Thymus (tissue), 11 donors: ENCODE results near the gene EVI5L. TPM values are rescaled to one million over a fixed set of nuclear protein-coding genes. Genes with fewer than 3 reads are reported as not detected.
A peak's percentile ranks its signal among the peaks of the same experiment; 100 is the strongest.
"Not testable (repeated sequence)": the region's sequence is repeated elsewhere in the genome, so short reads cannot be mapped to it uniquely, and the experiment has no call there.

Experiments used
- DNase-seq, 9 donors: peaks; one replicate each; pipeline ENCODE4 v3.0.0-alpha.2; 2013; ENCODE audit warnings: low spot score in 9 of 9, low read depth in 6 of 9, missing footprints in 1 of 9
- H3K27ac ChIP-seq, 2 donors: one replicate each; pipeline ENCODE4 v1.5.1; 2013; ENCODE audit warnings: control low read depth in 1 of 2, low read depth in 1 of 2, low read length in 1 of 2, mild to moderate bottlenecking in 1 of 2, moderate library complexity in 1 of 2
- H3K27me3 ChIP-seq, 2 donors: one replicate each; pipeline ENCODE4 v1.5.1; 2013; ENCODE audit warnings: low read length in 1 of 2; ENCODE audit not compliant: control insufficient read depth in 2 of 2, insufficient read depth in 1 of 2
- H3K36me3 ChIP-seq, 2 donors: one replicate each; pipeline ENCODE4 v1.5.1; 2013; ENCODE audit warnings: low read length in 1 of 2, mild to moderate bottlenecking in 1 of 2, moderate library complexity in 1 of 2; ENCODE audit not compliant: control insufficient read depth in 2 of 2, insufficient read depth in 2 of 2
- H3K4me1 ChIP-seq, 2 donors: one replicate each; pipeline ENCODE4 v1.5.1; 2013; ENCODE audit warnings: low read length in 2 of 2; ENCODE audit not compliant: control insufficient read depth in 2 of 2, insufficient read depth in 2 of 2
- H3K4me3 ChIP-seq, 2 donors: one replicate each; pipeline ENCODE4 v1.5.1; 2013; ENCODE audit warnings: low read length in 2 of 2, control low read depth in 1 of 2, mild to moderate bottlenecking in 1 of 2
- H3K9me3 ChIP-seq, 2 donors: one replicate each; pipeline ENCODE4 v1.5.1; 2013; ENCODE audit warnings: low read length in 1 of 2, mild to moderate bottlenecking in 1 of 2; ENCODE audit not compliant: control insufficient read depth in 2 of 2, insufficient read depth in 1 of 2
- WGBS: extraction: QIAGEN DNeasy Blood & Tissue Kit; methylation state at CpG from one replicate; pipeline ENCODE4 v1.1.7; 2013; 5-methylcytosine and 5-hydroxymethylcytosine counted together
- polyA plus RNA-seq: library from polyadenylated mRNA; stranded (reverse); fragments of 200-250 nt; gene quantifications from one replicate; pipeline ENCODE4 v1.2.3, GENCODE V29; 2013
- total RNA-seq: library from RNA; stranded (reverse); fragments of 120-200 nt; gene quantifications from one replicate; pipeline ENCODE4 v1.2.4, GENCODE V29; 2013
- donor health status: healthy.

The EVI5L gene
- total and polyA plus RNA-seq, 2 donors, result 4.9 to 7.6 TPM

DNA sequence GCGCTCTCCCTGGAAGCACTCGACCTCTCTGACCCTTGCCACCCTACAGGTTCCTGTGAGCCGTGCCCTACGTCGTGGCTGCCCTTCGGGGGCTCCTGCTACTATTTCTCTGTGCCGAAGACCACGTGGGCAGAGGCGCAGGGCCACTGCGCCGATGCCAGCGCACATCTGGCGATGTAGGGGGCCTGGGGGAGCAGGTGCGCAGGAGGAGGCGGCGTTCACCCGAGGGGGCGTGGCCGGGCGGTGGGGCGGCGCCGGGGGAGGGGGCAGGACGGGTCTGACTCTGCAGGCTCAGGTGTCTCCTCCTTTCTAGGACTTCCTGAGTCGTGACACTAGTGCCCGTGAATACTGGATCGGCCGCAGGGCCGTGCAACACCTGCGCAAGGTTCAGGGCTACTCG is 40.6 kb upstream of the EVI5L start:
- Histone ChIP-seq H3K4me1 (peaks cover 0 to 6% of the 10 kb centered on the region in 2 donors), H3K27ac (no peak overlapping the region), H3K36me3 (no peaks in the 10 kb centered on the region), H3K4me3 (no peak overlapping the region), H3K27me3 (peaks cover 23 to 53% of the 10 kb centered on the region in 2 donors), H3K9me3 (peaks cover 0 to 2% of the 10 kb centered on the region in 2 donors)
- DNase-seq, result peak in 5 of 9 donors; percentile 14 to 47 (median 28)
- WGBS, result 6% methylated on average over 31 of the region's 31 CpGs

DNA sequence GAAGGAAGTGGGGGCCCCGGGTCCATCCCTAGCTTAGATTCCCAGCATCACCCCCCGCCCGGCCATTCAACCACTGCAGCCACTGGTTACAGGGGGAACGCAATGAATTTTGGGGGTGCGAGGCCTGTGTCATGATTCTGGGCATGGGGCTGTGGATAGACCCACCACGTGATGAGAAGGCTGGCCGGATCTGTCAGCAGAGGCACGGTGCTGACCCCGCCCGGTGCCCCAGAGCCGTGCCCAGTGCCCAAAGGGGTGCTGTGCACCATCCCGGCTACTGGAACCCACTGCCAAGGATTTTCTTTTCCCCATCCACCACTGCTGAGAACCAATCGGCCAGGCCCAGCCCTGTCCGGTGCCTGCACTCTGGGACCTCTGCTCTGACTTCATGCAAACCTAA is 39.6 kb upstream of the EVI5L start:
- Histone ChIP-seq H3K27ac (no peak overlapping the region), H3K4me1 (peaks cover 0 to 6% of the 10 kb centered on the region in 2 donors), H3K4me3 (no peak overlapping the region), H3K36me3 (no peaks in the 10 kb centered on the region), H3K9me3 (peaks cover 0 to 2% of the 10 kb centered on the region in 2 donors), H3K27me3 (peaks cover 23 to 53% of the 10 kb centered on the region in 2 donors)
- no peak for DNase-seq
- WGBS, result 95% methylated on average over 14 of the region's 14 CpGs

DNA sequence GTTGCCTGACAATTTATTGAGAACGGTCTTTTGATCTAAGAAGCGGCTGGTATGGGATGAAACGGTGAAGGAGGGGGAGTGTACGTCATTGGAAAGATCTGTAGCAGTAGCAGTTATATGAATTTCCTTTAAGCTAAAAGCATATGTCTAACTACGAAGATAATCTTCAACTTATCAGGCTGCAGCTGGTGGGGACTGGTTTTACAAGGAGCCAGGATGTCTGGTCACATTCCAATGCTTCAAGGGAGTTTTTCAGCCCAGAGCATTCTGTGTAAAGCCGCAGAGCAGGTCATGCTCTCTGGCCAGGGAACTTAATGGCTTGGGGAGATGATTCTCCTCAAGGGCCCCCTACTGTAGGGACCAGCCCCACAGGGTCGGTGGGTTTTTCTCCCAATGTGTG is 37.7 kb upstream of the EVI5L start:
- no peaks in the 10 kb centered on the region for H3K36me3 ChIP-seq
- H3K9me3 ChIP-seq, result peaks cover 0 to 2% of the 10 kb centered on the region in 2 donors
- H3K27me3 ChIP-seq, result peaks cover 17 to 42% of the 10 kb centered on the region in 2 donors
- DNase-seq, result no peak
- WGBS, result 75% methylated on average over 7 of the region's 7 CpGs
- no peak overlapping the region for H3K4me3 ChIP-seq
- H3K4me1 ChIP-seq, result peaks cover 0 to 6% of the 10 kb centered on the region in 2 donors
- H3K27ac ChIP-seq, result no peak overlapping the region

GRCh38 chr19:7792701-7793100 is 37.3 kb upstream of the EVI5L start:
- H3K4me3 ChIP-seq, H3K27ac ChIP-seq, DNase-seq, H3K9me3 ChIP-seq, H3K36me3 ChIP-seq, H3K4me1 ChIP-seq: not testable (repeated sequence)
- H3K27me3 ChIP-seq, result peaks cover 16 to 41% of the 10 kb centered on the region in 2 donors
- 89% methylated on average over 7 of the region's 7 CpGs for WGBS

DNA sequence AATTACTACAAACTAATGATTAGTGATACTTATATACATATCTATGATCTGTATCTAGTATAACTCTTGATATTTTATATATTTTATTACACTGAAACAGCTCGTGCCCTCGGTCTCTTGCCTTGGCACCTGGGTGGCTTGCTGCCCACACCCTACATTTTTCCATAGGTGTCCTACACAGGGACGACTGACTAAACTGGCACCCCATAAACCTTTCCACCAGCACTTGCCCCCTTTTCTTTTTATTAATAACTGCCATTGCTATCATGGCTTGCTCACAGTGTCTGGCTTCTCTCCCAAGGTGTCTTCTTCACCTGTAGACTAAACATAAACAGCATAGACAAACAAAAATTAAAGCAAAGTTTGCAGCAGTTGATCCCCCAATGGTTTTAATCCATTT is 36.5 kb upstream of the EVI5L start:
- no peaks in the 10 kb centered on the region for H3K36me3 ChIP-seq
- 89% methylated on average over 3 of the region's 3 CpGs for WGBS
- DNase-seq, result no peak
- H3K4me3 ChIP-seq, result no peak overlapping the region
- no peak overlapping the region for H3K27ac ChIP-seq
- peaks cover 11 to 36% of the 10 kb centered on the region in 2 donors for H3K27me3 ChIP-seq
- peaks cover 0 to 6% of the 10 kb centered on the region in 2 donors for H3K4me1 ChIP-seq
- H3K9me3 ChIP-seq, result peaks cover 0 to 2% of the 10 kb centered on the region in 2 donors

DNA sequence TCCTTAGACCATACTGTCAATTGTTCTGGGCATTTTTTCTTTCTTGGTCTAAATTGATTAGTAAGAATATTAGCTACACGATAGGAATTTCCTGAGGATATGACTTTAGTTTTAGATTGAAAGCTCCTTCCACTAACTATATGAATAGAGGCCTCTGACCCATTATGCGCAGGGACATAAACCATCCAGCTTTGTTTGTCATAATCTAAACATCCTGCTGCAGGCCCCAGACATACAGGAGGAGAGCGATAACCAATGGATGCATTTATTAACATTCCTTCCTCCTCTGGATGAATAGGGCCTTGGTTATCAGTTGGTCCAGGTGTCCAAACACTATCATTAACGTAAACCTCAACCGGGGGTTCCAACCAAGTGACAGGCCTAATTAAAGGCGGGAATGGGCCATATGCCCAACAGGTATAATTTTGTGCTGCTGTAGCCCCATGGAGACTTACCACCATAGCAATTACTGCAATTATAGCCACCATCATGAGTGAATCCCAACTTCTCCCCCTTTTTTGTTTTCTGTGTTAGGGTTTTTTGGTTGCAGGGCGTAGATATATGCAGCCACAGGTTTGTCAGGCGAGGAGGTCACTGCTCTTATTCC is 34.4 kb upstream of the EVI5L start:
- Histone ChIP-seq H3K36me3 (no peaks in the 10 kb centered on the region), H3K9me3 (peaks cover 0 to 6% of the 10 kb centered on the region in 2 donors), H3K4me1 (peaks cover 0 to 5% of the 10 kb centered on the region in 2 donors), H3K27me3 (peaks cover 4 to 34% of the 10 kb centered on the region in 2 donors), H3K27ac (no peak overlapping the region), H3K4me3 (no peak overlapping the region)
- DNase-seq, result no peak
- WGBS, result 84% methylated on average over 8 of the region's 8 CpGs

DNA sequence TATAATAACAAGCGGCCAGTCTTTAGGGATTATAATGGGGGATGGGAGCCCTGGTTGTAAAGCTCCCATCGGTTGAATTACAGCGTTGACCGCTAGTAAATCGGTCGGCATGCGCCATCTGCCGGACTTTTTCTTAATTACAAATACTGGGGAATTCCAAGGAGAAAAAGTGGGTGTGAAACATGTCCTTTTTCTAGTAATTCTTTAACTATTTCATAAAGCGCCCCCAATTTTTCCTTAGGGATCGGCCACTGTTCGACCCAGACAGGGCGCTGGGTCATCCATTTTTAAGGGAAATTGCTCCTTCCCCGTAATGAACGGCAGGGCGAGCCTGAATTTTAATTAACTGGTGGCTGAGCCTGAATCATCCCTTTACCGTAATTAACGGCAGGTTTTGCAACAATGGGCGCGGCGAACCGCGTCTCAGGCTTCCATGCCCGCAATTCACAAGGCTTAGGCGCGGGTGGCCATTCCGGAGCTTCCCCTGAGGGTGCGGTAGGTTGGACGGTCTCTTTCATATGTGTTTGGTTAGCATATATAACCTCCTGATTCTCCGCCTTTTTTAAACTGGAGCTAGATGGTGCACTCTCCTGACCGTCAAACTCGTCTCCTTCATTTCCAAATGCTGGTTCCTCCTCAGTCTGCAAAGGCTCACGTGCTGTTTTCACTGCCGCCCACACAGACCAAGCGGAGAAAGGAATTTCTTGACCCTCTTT is 30.2 kb upstream of the EVI5L start:
- H3K27me3 ChIP-seq, result peaks cover 4 to 35% of the 10 kb centered on the region in 2 donors
- H3K36me3 ChIP-seq, result no peaks in the 10 kb centered on the region
- peak in 7 of 9 donors; percentile 27 to 64 (median 38) for DNase-seq
- H3K9me3 ChIP-seq, result peaks cover 0 to 11% of the 10 kb centered on the region in 2 donors
- H3K4me3 ChIP-seq, result no peak overlapping the region
- peaks cover 0 to 5% of the 10 kb centered on the region in 2 donors for H3K4me1 ChIP-seq
- WGBS, result 5% methylated on average over 34 of the region's 34 CpGs
- no peak overlapping the region for H3K27ac ChIP-seq

DNA sequence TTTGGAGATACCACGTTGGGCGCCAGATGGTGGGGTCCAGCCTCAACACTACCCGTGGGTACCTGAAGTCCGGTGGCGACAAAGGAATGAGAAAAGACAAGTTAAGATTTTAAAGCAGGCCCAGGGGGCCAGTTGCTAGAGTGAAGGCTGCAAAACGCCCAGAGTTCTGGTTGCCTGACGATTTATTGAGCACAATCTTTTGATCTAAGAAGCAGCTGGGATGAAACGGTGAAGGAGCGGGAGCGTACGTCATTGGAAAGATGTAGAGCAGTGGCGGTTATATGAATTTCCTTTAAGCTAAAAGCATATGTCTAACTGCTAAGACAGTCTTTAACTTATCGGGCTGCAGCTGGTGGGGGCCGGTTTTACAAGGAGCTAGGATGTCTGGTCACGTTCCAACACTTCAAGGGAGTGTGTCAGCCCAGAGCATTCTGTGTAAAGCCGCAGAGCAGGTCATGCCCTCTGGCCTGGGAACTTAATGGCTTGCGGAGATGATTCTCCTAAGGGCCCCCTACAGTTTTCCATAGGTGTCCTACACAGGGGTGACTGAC is 28.9 kb upstream of the EVI5L start:
- H3K27me3 ChIP-seq, result peaks cover 4 to 39% of the 10 kb centered on the region in 2 donors
- no peak overlapping the region for H3K27ac ChIP-seq
- H3K36me3 ChIP-seq, result no peaks in the 10 kb centered on the region
- H3K4me1 ChIP-seq, result peaks cover 0 to 5% of the 10 kb centered on the region in 2 donors
- no peak for DNase-seq
- peaks cover 0 to 11% of the 10 kb centered on the region in 2 donors for H3K9me3 ChIP-seq
- 90% methylated on average over 17 of the region's 17 CpGs for WGBS
- H3K4me3 ChIP-seq, result no peak overlapping the region

DNA sequence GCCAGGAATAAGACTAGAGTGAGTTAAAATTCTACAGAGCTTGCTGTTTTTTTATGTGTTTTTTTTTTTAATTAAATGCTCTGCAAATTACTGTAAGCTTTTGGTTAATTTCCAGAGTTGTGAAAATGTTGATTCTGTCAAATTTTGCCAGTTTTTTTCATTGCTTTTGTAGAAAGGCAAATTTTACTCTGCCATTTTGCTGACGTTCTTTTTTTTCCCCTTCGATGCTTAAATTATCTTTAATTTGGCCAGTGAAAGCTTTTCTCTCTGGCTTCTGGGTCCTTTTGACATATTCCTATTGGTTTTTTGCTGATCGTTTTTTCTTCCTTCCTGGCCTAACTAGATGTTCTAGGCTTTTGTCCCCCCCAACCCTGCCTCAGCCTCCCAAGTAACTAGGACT is 23.8 kb upstream of the EVI5L start:
- 88% methylated on average over 3 of the region's 3 CpGs for WGBS
- Histone ChIP-seq H3K27ac (no peak overlapping the region), H3K9me3 (peaks cover 0 to 2% of the 10 kb centered on the region in 2 donors), H3K27me3 (peaks cover 0 to 7% of the 10 kb centered on the region in 2 donors), H3K4me1 (no peaks in the 10 kb centered on the region), H3K4me3 (no peak overlapping the region), H3K36me3 (no peaks in the 10 kb centered on the region)
- DNase-seq, result no peak
